Subcutaneous adipose tissue (tissue), 4 donors: ENCODE data around the gene LKAAEAR1. TPM values are rescaled to one million over a fixed set of nuclear protein-coding genes. Genes with fewer than 3 reads are reported as not detected.

Source experiments
- CTCF ChIP-seq: fragments of 450-650 bp; IDR thresholded peaks from one replicate; pipeline ENCODE4 v1.5.1; 2016; ENCODE audit warnings: low read depth, mild to moderate bottlenecking, control low read depth, antibody characterized with exemption, moderate library complexity
- total RNA-seq, 4 donors: library from RNA; depleted of rRNA; stranded (reverse); fragments of >200 nt; gene quantifications; one replicate each; pipeline ENCODE4 v1.1.0, GENCODE V29; 2016

LKAAEAR1 gene
- total RNA-seq, 4 donors from 2014 or later, result not detected

- TF ChIP-seq CTCF, result no peak
Measured at GRCh38 chr20:64082126-64082731, 2.0 kb downstream of the LKAAEAR1 start.

- no peak for TF ChIP-seq CTCF
Measured at GRCh38 chr20:64081624-64081964, 2.6 kb downstream of the LKAAEAR1 start.

GRCh38 chr20:64080813-64081623, 3.2 kb downstream of the LKAAEAR1 start:
- TF ChIP-seq CTCF, result no peak

GRCh38 chr20:64080013-64080812, 4.0 kb downstream of the LKAAEAR1 start, which contains the start of gene OPRL1:
OPRL1 (plus strand) TSS chr20:64080082; CDS start chr20:64092721, 12,639 bp downstream.
- no peak for TF ChIP-seq CTCF

GRCh38 chr20:64079273-64080012, 4.8 kb downstream of the LKAAEAR1 start, which contains the start of gene RGS19:
RGS19 (minus strand) TSS chr20:64079518; CDS start chr20:64076886, 2,632 bp downstream.
- no peak for TF ChIP-seq CTCF

- no peak for TF ChIP-seq CTCF
Measured at GRCh38 chr20:64078934-64079272, 5.3 kb downstream of the LKAAEAR1 start.
